OCI-LY1 (cell line): ENCODE data around the gene MYO16.

Source experiments
- H2AFZ ChIP-seq: fragments of 200-600 bp; sonication (generic), shearing (Covaris generic); 2 replicates; pipeline ENCODE4 v1.6.0; 2014; ENCODE audit warnings: antibody characterized with exemption, mild to moderate bottlenecking, low read length
- H3F3A ChIP-seq: fragments of 200-600 bp; sonication (generic), shearing (Covaris generic); 2 replicates; pipeline ENCODE4 v1.6.0; 2014; ENCODE audit warnings: mild to moderate bottlenecking, antibody characterized with exemption, low read length, moderate library complexity; ENCODE audit not compliant: insufficient read depth
- H3K27ac ChIP-seq: fragments of 200-600 bp; sonication (generic); 2 replicates; pipeline ENCODE4 v1.5.1; 2014; ENCODE audit warnings: low read length, mixed run types, mild to moderate bottlenecking, low read depth; ENCODE audit not compliant: poor library complexity, severe bottlenecking
- H3K27me3 ChIP-seq: fragments of 200-600 bp; sonication (generic); 2 replicates; pipeline ENCODE4 v1.6.0; 2014; ENCODE audit warnings: antibody characterized with exemption, mild to moderate bottlenecking, low read length, moderate library complexity; ENCODE audit not compliant: insufficient read depth
- H3K36me3 ChIP-seq: fragments of 200-600 bp; sonication (generic); 2 replicates; pipeline ENCODE4 v1.6.1; 2014; ENCODE audit warnings: mild to moderate bottlenecking, antibody characterized with exemption, low read length, moderate library complexity, mixed read lengths; ENCODE audit not compliant: insufficient read depth
- H3K4me1 ChIP-seq: fragments of 200-600 bp; sonication (generic); 2 replicates; pipeline ENCODE4 v1.5.1; 2014; ENCODE audit warnings: mild to moderate bottlenecking, low read length, moderate library complexity; ENCODE audit not compliant: insufficient read depth, severe bottlenecking
- H3K4me2 ChIP-seq: fragments of 200-600 bp; sonication (generic), shearing (Covaris generic); 2 replicates; pipeline ENCODE4 v1.6.1; 2014; ENCODE audit warnings: low read length
- H3K4me3 ChIP-seq: fragments of 200-600 bp; sonication (generic); 2 replicates; pipeline ENCODE4 v1.5.1; 2014; ENCODE audit warnings: low read length, low read depth, mild to moderate bottlenecking, mixed read lengths; ENCODE audit not compliant: poor library complexity, severe bottlenecking
- H3K79me2 ChIP-seq: fragments of 200-600 bp; shearing (Covaris generic); 2 replicates; pipeline ENCODE4 v1.6.1; 2016; ENCODE audit warnings: mixed run types, low read length, mixed read lengths; ENCODE audit not compliant: insufficient read depth
- H3K9ac ChIP-seq: fragments of 200-600 bp; sonication (generic), shearing (Covaris generic); 2 replicates; pipeline ENCODE4 v1.6.1; 2014; ENCODE audit warnings: mild to moderate bottlenecking, low read length, mixed read lengths
- H3K9me2 ChIP-seq: fragments of 200-600 bp; sonication (generic), shearing (Covaris generic); 2 replicates; pipeline ENCODE4 v1.6.1; 2014; ENCODE audit warnings: low read depth, mild to moderate bottlenecking, low read length, mixed read lengths
- H3K9me3 ChIP-seq: fragments of 200-600 bp; shearing (Covaris generic); 2 replicates; pipeline ENCODE4 v1.6.1; 2014; ENCODE audit warnings: low read length, mixed read lengths
- H4K20me1 ChIP-seq: fragments of 200-600 bp; sonication (generic), shearing (Covaris generic); 2 replicates; pipeline ENCODE4 v1.6.0; 2016; ENCODE audit warnings: mild to moderate bottlenecking, low read length; ENCODE audit not compliant: insufficient read depth
- EZH2 ChIP-seq: fragments of 200-600 bp; sonication (generic), shearing (Covaris generic); IDR thresholded peaks from 2 replicates; pipeline ENCODE4 v1.8.0; 2017; ENCODE audit warnings: borderline replicate concordance, mixed run types, mild to moderate bottlenecking, antibody characterized with exemption, low read length, moderate library complexity, mixed read lengths
- TF ChIP-seq, protein P1 (sequence below): fragments of 200-600 bp; sonication (generic), shearing (Covaris generic); IDR thresholded peaks from 2 replicates; pipeline ENCODE4 v1.5.1; 2017; ENCODE audit warnings: mild to moderate bottlenecking, antibody characterized with exemption, low read length, moderate library complexity, mixed read lengths

Gene MYO16

DNA sequence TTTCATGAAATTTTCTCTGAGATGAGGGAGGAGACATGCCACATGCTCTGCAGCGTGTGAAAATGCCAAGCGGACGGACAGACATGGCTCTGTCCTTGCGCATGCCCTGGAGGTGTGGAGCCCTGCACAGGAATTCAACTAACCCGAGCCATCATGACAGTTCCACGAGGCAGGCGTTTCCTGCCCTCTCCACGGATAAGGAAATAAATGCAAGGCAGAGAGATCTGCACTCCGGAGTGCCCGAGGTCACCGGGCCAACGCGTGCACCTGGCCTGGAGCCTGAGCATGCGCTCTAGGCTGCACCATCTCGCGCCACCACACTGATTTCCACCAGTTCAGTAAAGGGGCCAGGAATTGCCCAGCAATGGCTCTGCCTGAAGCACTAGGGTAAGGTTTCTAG, 298.2 kb downstream of the MYO16 start:
- Histone ChIP-seq H3K4me3 (no peak overlapping the region), H4K20me1 (no peaks in the 10 kb centered on the region), H3K9ac (no peak overlapping the region), H3K27ac (no peak overlapping the region), H3K4me2 (no peak overlapping the region), H3K79me2 (no peaks in the 10 kb centered on the region), H3K36me3 (no peaks in the 10 kb centered on the region), H3K9me3 (no peaks in the 10 kb centered on the region), H3K27me3 (no peaks in the 10 kb centered on the region), H3F3A (no peaks in the 10 kb centered on the region), H2AFZ (no peak overlapping the region), H3K4me1 (no peaks in the 10 kb centered on the region), H3K9me2 (no peaks in the 10 kb centered on the region)
- TF ChIP-seq, protein P1, sequence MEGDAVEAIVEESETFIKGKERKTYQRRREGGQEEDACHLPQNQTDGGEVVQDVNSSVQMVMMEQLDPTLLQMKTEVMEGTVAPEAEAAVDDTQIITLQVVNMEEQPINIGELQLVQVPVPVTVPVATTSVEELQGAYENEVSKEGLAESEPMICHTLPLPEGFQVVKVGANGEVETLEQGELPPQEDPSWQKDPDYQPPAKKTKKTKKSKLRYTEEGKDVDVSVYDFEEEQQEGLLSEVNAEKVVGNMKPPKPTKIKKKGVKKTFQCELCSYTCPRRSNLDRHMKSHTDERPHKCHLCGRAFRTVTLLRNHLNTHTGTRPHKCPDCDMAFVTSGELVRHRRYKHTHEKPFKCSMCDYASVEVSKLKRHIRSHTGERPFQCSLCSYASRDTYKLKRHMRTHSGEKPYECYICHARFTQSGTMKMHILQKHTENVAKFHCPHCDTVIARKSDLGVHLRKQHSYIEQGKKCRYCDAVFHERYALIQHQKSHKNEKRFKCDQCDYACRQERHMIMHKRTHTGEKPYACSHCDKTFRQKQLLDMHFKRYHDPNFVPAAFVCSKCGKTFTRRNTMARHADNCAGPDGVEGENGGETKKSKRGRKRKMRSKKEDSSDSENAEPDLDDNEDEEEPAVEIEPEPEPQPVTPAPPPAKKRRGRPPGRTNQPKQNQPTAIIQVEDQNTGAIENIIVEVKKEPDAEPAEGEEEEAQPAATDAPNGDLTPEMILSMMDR = no peak
- no peak for TF ChIP-seq EZH2

DNA sequence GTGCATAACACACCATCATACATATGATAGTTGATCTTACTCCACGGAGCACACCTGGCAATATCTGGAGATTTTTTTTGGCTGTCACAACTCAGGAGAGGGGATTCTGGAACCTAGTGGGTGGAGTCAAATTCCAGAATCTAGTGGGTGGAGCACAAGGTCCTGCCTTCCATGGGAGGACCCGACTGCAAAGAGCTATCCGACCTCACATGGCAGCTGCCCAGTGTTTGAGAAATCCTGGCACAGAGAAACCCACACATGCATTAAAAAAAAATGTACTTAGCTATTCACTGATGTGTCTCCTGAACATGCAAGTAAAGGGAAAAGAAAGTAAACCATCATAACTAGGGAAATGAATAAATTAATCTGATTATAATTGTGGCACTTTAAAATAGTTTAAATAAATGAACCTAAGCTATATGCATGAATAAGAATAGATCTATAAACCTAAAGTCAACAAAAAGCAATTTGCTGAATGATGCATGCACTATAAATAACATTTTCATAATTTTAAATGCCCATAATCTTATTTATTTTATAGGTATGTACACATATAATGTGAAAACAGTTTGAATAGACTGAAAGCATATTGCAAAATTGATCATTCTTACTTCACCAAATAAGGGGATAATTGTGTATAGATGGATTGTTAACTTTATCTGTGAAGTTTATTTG, 300.3 kb downstream of the MYO16 start:
- H3F3A ChIP-seq = no peaks in the 10 kb centered on the region
- H3K4me2 ChIP-seq = no peak overlapping the region
- no peaks in the 10 kb centered on the region for H3K36me3 ChIP-seq
- H3K79me2 ChIP-seq = no peaks in the 10 kb centered on the region
- no peak overlapping the region for H3K27ac ChIP-seq
- no peak overlapping the region for H3K4me3 ChIP-seq
- no peaks in the 10 kb centered on the region for H3K9me3 ChIP-seq
- no peaks in the 10 kb centered on the region for H4K20me1 ChIP-seq
- H2AFZ ChIP-seq = no peak overlapping the region
- H3K27me3 ChIP-seq = no peaks in the 10 kb centered on the region
- H3K9me2 ChIP-seq = no peaks in the 10 kb centered on the region
- H3K4me1 ChIP-seq = no peaks in the 10 kb centered on the region
- no peak for TF ChIP-seq EZH2
- TF ChIP-seq, protein P1 = no peak
- H3K9ac ChIP-seq = no peak overlapping the region

DNA sequence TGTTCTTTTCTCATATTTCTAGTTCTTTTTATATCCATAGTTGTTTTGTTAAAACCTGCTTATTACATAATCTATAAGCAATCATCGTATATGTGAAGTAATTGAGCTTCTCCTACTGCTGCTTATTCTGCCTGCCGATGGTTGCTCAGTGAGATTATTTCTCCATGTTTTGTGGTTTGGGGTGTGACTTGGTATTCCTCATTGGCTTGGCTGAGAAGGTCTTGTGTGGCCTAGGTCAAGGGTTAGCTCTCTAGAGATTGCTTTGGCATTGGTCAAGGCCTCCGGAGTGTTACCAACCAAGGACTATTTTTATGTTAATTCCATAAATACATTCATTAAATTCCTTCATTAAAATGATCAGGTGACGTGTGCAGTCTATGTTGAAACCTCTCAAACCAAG, 302.8 kb downstream of the MYO16 start:
- H3K9me2 ChIP-seq = no peaks in the 10 kb centered on the region
- H3K9ac ChIP-seq = no peak overlapping the region
- H3K36me3 ChIP-seq = no peaks in the 10 kb centered on the region
- no peaks in the 10 kb centered on the region for H3F3A ChIP-seq
- H2AFZ ChIP-seq = no peak overlapping the region
- no peak overlapping the region for H3K4me2 ChIP-seq
- H3K27ac ChIP-seq = no peak overlapping the region
- no peaks in the 10 kb centered on the region for H3K4me1 ChIP-seq
- no peaks in the 10 kb centered on the region for H3K27me3 ChIP-seq
- no peak overlapping the region for H3K4me3 ChIP-seq
- H3K79me2 ChIP-seq = no peaks in the 10 kb centered on the region
- no peak for TF ChIP-seq EZH2
- TF ChIP-seq, protein P1 = no peak
- no peaks in the 10 kb centered on the region for H4K20me1 ChIP-seq
- H3K9me3 ChIP-seq = no peaks in the 10 kb centered on the region
